Right hindlimb (tissue), 1 donor: ENCODE results near the gene TRDN.
"Not testable (repeated sequence)": the region's sequence is repeated elsewhere in the genome, so short reads cannot be mapped to it uniquely, and the experiment has no call there.

Experiments
- DNase-seq: peaks from one replicate; pipeline ENCODE4 v3.0.0-alpha.2; 2018

Gene TRDN

DNA sequence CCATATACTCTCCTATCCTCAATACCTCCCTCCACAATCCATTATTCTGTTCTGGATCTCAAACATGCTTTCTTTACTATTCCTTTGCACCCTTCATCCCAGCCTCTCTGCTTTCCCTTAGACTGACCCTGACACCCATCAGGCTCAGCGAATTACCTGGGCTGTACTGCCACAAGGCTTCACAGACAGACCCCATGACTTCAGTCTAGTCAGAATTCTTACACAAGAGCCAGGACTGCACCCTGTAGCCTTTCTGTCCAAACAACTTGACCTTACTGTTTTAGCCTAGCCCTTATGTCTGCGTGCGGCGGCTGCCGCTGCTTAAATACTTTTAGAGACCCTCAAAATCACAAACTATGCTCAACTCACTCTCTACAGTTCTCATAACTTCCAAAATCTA, 76.9 kb downstream of the TRDN start:
- DNase-seq: not testable (repeated sequence)

DNA sequence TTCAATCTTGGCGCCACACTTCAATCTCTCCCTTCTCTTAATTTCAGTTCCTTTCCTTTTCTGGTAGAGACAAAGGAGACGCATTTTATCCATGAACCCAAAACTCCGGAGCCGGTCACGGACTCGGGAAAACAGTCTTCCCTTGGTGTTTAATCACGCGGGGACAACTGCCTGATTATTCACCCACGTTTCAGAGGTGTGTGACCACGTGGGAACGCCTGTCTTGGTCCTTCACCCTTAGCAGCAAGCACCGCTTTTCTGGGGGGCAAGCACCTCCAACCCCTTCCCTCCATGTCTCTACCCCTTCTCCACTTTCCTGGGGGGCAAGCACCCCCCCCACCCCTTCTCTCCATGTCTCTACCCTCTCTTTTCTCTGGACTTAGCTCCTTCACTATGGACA, 79.3 kb downstream of the TRDN start:
- DNase-seq: not testable (repeated sequence)

DNA sequence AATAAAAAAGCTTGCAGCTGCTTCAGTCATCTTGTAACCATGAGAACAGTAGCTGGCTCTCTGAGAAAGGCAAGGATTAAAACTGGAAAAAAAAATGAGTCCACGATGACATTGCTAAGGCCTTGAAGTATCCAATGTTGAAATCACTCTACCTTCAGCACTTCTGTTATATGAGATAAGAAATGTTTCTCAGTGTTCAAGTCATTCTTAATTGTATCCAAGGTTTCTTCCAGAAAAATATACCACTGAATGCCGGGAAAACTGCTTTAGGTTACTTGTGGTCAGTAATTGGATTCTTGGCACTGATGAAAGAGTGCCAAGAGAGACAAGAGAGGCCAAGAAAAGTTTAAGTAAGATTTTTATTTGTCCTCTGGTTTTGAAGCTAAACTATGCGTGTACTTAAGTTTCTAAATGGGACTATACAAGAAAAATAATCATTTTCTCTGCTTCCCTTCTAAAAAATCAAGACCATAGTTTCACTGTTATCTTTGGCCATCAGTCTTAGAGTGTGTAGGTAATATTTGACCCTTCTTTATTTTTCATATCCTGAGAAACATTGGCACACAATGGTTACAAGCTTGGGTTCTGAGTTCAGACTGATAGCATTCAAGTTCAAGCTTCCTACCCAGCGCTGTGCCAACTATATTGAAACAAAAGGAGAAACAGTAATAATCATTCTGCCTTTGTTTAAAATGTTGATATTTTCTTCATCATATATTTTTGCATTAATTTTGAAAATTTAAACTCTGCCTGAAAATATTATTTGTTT, 84.6 kb downstream of the TRDN start:
- DNase-seq: no peak

DNA sequence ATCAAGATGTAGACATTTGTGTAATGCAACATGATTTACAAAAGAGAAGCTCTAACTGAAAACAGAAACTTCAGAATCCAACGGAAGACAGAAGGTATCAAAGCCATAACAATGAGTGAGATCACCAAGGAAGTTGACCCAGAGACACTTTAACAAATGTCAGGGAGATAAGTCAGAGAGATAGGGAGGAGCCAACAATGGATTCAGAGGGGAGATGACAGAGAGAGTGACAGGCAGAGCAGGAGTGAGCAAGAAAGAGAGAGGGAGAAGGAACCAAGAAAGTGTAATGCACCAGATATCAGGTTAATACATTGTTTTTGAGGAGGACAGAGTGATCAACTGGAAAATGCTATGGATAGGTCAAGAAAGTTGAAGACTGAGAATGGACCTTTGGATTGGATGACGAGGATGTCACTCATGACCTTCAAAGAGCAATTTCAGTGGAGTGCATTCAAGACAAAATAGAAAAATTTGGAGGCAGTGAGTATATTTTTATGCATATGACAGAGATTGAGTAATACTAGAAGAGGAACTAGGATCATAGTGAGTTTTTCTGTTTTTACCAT, 86.6 kb downstream of the TRDN start:
- no peak for DNase-seq

DNA sequence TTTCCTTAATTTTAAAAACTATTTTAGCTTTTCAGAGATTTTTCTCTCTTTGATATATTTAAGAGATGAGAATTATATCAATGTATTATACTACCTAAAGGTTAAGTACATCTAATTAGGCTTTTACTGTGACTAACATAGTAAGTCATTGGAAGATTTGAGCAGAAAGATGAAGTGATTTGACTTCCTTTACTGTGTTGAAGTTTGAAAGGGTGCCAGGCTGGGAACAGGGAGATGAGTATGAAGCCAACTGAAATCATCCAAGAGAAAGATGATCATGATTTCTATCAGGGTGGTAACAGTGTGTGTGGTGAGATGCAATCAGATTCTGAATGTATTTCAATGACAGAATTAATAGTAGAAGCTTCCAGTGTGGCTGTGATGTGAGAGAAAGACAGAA, 87.3 kb downstream of the TRDN start:
- no peak for DNase-seq

DNA sequence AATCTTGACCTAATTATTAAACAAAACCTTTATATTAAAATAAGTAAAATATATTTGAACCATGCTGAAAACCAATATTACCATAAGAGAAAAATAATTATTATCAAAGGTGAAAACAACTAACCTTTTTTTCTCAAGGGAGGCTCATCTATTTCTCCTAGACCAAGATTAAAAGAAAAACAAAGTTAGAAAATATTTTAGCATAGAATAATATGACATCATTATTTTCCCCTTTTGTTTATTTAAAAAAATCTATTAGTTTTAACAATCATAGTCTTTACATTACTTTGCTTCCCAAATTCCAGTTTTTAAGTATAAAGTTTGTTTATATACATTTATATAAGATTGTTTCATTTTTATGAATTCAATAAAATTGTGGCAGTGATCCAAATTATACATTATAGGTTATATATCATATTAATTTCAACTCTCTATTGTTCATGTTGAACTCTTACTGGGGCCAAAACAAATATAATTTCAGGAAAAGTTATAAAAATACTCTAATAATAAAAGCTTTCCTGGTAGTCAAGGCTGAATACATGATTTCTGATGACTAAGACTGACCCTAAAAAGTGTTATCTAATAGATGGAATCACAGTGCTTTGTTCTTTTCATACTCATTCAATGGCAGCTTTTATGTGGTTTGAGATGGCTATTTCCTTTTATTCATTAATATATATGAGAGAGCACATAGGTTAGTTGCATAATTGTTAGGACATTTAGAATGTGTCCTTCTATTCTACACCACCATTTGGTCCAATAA, 89.4 kb downstream of the TRDN start:
- DNase-seq: no peak

DNA sequence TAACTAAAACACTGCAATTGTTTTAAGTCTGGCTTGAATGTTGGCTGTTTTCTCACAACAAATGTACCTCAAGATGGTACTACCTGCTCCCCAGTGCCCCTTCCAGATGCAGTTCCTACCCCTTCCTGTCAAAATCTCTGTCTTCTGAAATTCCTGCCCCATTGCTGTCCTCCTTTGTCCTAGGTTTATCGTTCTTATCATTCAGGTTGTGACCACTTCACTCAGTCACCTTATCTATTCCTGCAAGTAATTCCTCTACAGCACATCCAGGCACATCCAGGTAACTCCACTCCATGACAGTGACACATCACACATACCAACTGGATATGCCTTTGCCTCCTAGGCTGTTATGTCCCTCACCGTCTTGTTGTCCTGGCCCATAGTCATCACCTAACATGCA, 90.2 kb downstream of the TRDN start:
- no peak for DNase-seq

DNA sequence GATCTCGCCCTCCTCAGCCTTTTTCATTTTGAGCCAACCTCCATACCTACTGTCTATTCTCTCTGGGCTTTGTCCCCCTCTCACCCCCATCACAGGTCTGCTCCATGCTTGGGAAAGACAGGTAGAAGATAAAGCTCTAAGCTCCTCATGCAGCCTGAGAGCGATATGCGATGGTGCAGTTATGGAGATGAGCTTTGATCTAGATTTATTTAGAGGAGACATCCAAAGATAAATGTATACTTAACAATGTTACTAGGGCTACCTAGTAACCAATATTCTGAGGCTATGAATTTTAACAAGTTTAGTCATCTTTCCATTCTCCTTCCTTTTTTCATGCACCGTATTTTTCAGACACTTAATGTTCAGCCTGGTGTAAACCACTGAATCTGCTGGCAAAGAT, 95.3 kb downstream of the TRDN start:
- no peak for DNase-seq

DNA sequence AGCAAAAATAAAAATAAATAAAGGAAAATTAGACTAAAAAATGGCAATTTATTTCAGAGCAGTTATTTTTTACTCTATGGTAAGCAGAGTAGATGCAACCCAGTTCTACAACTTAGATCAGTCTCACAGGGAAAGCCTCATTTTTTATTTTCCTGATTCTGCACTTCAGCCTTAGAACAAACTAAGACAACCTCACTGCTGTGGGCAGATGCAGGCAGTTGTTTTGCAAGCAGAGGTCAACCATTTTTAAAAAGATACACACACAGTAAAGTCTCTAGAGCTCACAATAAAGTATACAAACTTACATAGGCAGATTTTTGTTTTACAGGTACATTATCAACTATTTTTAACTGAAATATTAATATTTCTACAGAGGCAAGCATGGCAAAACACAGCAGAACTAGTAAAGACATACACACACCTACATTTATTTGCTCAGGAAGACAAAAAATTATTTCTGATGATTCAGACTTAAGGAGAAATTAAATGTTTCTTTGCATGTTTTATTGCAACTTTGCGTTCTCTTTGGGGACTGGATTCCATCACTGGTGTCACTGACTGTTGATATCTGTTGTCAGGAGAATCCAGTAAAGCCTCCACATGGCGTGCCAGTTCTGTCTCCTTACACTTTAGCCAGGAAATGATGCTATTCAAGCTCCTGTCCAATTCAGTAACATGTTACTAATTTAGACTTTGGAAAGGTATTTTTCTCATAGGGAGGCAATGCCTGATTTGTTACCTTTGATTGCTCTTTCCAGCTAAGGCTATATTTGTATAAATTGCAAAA, 102.7 kb downstream of the TRDN start:
- no peak for DNase-seq

DNA sequence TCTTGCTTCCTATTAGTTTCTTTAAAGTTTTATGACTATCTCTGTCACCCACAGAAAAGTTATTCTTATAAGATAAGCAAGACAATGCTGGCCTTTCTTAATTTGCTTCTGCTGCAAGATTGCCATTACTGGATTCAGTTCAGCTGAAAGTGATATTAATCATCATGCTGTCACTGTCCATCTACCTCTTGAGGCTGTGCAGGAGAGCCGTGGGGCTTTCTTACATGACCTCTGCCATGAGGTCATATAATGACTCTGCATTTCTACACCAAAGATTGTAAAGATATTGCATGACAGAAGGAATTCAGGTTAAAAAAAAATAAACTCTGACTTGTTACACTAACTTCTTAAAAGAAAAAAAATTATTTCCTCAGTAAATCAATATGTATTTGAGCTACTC, 106.9 kb downstream of the TRDN start:
- DNase-seq: no peak

DNA sequence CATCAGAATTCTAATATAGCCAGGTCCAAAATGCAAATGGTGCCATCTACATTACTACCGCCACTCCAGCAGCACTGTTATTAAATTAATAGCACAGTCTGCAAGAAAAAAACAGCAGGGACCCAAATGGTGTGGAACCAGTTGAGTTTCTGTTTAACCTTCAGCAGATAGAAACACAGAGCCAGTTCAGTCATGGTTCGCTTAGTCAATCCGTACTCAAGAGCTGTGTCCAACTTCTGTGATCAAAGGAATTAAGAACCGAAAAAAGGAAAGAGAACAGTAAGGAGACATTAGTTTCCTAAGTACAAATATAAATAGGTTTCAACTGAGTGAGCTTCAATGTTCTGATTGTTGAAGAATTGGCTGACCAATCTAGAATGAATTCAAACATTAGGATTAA, 107.7 kb downstream of the TRDN start:
- DNase-seq: no peak

DNA sequence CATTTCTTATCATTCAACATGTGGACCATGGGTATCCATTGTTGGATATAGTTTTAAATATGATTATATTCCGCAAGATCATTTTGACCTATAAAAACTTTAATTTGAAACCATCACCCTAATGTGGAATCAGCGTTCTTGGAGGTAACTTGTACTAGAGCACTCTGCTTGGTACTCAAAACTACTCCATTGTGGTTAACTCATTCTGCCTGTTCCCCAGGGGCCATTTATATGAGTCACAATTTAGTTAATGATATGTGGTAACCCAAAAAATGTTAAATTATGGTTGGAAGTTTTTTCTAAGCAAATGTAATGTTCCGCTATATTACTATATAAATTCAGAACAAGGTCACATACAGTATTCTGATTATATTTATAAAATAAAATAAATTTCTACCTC, 109.3 kb downstream of the TRDN start:
- DNase-seq: no peak

DNA sequence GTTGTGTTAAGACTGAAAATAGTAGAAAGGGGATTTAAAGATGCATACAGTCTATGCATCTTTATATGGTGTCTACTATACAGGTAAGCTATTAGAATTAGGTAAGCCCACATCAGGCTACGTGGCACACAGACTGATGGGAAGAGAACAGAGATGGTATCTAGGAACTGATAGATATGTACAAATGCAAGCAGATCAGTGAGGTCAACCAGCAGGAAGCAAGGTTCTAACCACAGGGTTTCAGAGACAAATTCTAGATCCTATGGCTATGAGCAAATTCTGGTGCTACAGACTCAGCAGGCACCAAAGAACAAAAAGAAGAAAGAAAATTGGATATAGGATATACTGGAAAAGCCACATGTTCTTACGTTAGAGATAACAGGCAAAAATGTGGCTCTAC, 110.6 kb downstream of the TRDN start:
- no peak for DNase-seq

DNA sequence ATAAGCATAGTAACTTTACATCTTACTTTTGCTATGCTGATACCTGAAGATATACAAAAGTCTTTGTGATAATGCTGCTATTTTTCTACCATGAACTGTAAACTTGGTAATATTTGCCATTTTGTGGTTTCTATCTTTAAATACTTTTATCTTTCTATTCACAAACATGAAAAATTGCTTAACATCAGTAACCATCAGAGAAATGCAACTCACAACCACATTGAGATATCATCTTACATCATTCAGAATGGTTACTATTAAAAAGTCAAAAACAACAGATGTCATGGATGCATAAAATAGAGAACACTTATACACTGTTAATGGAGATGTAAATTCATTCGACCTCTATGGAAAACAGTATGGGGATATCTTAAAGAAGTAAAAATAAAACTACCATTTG, 112.0 kb downstream of the TRDN start:
- no peak for DNase-seq

DNA sequence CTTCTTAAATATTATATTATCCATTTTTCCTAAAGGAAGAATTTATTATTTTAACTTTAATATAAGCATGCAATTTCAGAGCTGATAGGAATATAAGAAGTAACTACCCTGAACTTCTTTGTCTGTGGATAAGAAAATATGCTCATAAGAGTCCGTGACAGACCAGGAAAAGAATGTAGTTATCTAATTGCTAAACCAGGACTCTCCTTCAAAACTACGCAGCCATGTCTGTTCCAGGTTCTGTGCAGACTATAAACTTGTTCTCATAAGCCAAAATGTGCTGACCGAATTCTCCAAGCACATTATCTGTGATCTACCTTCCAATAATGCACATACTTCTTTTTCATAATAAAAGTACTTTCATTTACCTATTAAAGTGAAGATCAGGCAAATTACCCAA, 116.5 kb downstream of the TRDN start:
- no peak for DNase-seq

DNA sequence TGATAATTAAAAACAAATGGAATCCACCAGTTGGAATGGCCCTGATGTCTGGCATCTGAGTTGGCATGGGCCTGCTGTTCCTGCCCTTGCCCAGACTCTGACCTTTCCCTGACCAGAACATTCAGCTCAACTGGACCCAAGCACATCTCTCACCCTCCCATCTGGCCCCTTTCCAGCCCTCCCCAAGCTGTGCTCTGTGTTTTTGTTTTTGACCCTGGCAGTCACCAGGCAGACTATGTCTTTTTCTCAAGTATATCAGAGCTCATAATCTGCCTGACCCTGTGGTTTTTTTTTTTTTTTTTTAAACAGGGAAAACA, 117.6 kb downstream of the TRDN start:
- no peak for DNase-seq

DNA sequence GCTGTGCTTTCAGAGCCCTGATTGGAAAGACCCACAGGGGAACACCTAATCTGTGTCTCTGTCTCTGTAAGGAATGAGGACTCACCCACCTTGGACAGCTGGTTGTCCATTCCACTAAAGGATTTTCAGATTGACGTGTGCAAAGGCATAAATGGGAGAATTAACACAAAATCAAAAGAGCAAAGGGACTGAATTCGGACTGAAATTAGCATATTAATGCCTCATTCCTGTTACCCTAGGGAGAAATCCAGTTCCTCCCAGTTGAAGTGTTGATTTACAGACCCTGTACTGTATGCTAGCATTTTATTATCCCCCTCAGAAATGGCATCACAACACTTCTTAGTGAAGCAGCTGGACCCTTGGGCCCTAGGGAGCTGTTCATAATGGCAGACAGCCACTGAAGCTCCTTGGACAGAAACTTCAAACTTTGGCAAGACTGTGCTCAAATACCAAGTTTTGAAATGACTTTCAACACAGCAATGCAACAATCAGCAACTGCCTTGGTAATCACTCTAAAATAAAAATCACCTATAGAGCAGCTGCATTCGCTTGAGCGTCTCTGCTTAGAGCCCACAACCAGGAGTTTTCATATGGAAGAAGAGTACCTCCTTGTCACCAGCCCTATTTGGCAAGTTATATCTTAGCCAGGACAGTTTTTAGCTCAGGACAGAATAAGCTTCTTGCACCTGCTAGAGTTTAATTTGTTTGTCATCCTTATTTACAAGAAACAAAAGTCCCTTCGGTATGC, 118.1 kb downstream of the TRDN start:
- no peak for DNase-seq

DNA sequence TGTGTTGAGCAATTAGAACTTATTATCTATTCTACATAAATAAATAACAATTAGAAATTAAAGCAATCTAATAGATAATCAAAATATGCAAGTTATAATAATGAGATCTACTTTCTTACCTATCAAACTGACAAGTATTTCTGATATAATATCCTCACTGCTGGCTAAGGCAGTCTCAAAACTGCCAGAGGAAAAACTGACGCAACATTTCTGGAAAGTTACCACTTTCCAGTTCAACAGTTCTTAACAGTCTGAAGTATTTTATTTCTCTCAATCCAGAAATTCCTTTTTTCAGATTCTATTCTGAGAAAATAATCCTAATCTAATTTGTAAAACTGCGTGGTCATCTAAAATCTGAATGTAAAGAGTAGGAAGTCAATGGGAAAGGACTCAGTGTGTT, 121.0 kb downstream of the TRDN start:
- no peak for DNase-seq

DNA sequence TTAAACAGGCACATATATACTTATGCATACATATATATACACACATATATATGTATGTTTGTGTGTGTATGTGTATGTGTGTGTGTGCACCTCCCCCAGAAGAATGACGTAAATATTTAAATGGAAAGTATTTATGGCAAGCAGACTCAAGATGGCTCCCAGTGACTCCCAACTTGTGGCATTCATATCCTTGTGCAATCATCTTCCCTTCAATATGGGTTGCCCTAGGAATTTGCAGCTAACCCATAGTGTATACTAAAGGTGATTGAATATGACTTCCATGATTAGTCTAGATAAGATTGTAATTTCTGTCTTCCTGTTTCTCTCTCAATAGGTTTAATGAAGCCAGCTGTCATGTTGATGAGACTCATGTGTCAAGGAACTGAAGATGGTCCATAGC, 127.6 kb downstream of the TRDN start:
- DNase-seq: no peak

DNA sequence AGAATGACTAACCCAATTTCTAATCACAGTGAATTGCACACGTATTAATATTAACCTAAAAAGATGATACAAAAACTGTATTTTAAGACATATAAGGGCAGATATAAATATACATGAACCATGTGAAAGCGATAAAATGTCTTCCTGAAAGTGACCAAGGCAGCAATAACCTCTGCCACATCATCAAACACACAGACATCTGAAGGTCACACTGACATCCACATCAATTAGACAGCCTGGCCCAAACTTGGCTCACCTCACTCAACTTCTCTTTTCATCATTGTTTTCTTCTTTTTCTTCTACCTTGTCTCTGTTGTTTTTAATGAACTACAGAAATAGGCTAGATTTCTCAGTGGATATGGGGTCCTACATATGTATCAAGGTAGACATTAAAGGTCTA, 128.5 kb downstream of the TRDN start:
- no peak for DNase-seq

DNA sequence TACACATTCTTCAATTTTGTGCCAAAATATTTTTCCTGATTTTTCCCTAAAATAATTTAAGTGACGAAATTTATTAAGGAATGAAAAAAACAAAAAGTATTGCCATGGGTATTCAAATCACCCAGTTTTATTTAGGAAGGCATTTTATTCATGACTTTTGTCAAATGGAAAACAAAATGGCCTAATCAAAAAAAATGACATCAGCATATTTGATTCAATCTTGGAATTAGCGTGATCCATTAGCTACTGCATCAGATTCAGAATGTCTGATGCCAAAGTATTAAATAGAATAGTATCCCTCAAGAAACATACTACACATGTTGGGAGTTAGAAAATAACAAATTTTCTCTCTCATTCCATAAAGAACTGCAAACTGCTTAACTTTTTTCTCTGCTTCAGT, 129.2 kb downstream of the TRDN start:
- DNase-seq: no peak

DNA sequence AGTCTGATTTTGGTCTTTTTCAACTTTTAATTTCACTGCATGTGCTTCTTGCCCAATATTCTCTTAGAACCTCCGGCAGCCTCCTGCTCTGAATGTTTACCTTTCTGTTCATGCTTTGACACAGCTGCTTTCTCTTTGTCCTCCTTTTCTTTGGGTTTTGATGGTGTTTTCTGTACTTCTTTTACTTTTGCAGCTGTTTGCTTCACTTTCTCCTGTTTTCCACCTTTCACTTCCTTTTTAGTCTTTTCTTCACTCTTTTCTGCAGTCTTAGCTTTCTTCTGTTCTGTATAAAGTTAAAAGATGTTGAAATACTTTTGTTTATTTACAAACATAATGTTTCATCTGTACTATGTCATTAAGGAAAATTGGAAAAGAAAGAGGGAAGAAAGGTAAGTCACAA, 133.1 kb downstream of the TRDN start:
- DNase-seq: no peak

DNA sequence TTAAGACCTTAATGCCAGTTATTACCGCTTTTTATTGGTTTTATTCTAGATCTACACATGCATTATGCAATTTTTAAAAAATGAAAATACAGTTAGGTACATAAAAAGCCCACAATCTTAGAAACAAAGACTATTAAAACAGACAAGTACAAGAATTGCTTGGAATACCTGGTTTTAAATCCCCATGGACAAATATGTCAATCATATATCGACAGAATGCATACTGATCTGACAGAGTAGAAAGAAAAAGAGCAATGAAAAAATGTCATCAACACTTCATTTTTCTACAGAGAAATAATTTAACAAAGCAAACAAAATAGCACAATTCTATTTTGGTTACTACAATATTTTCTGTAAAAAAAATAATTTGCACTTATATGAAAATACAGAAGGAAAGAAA, 139.7 kb downstream of the TRDN start:
- no peak for DNase-seq
